Kasumi-1 (cell line): Measurements from ENCODE around the gene KCNK4.

Experiments used
- DNase-seq, 2 experiments: peaks; one replicate each; lab custom pipeline; 2025; lab: John Stamatoyannopoulos, UW

Gene KCNK4

DNA sequence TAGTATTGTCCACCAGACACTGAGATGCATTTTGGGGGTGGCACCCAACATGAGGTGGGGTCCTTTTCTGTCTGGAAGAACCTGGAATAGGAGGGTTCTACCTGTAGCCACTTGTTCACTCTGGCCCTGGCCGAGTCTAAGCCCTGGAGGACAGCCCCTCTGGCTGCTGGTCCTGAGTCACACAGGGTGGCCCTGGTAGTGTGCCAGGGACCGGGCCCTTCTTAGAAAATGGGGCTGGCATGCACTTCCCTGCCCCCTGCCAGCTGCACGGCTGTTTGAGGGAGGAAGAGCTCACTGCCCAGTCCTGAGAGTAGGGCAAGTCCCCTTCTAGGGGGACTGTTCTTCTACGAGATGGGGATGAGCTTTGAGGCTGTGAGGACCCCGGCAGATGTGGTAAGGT is 37.6 kb upstream of the KCNK4 start:
- DNase-seq, result no peak

DNA sequence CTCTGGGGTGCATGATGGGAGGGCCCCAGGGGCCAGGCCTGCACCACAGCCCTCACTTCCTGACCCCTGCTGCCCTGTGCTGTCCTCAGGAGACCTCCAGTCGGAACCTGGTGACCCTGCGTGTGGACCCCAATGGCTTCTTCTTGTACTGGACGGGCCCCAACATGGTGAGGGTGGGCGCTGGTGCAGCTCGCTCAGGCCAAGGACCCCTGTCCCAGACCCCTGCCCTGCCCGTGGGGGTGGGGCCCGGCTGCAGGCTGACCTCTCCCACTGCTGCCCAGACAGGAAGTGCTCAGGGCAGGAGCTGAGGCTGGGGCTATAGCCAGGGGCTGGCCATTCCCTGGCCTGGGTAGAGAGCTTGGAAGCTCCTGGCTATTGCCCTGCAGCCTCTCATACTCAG is 36.8 kb upstream of the KCNK4 start:
- no peak for DNase-seq

DNA sequence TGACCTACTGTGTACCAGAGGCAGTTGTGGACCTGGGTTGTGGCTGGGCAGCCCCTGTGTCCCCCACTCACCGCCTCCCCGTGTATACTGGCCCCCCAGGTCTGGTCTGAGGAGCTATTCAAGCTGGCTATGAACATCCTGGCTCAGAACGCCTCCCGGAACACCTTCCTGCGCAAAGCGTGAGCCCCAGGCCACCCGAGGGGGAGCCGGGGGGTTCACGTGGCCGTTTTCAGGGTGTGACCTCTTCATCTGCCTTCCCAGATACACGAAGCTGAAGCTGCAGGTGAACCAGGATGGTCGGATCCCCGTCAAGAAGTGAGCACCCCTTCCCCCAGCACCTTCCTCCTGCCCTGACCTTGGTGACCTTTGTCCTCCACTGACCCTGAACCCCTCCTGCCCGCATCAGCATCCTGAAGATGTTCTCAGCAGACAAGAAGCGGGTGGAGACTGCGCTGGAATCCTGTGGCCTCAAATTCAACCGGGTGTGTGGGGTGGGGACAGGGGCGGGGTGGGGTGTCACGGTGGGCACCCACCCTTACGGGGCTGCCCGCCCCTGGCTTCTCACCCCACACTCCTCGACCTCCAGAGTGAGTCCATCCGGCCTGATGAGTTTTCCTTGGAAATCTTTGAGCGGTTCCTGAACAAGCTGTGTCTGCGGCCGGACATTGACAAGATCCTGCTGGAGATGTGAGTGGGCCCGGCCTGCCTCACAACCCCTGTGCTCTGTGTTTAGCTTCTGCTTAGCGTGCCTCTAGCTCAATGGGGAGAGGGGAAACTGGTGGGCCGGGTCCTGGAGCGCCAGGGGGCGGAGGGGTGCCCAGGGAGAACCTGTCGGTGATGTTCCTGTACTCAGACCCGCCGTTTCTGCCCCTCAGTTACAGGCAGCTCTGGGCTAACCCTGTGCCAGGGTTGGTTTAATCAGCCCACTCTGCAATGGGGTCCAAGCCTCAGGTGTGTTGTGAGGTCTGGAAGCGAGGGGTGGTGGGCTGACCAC is 35.7 kb upstream of the KCNK4 start:
- DNase-seq, result no peak

DNA sequence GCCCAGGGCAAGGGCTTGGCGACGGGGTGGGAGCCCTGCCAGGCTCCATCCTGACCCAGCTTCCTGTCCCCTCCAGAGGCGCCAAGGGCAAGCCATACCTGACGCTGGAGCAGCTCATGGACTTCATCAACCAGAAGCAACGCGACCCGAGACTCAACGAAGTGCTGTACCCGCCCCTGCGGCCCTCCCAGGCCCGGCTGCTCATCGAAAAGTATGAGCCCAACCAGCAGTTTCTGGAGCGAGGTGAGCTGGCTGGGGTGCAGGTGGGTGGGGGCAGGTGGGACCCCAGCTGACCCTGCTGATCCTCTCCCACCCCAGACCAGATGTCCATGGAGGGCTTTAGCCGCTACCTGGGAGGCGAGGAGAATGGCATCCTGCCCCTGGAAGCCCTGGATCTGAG is 34.8 kb upstream of the KCNK4 start:
- DNase-seq, result no peak

DNA sequence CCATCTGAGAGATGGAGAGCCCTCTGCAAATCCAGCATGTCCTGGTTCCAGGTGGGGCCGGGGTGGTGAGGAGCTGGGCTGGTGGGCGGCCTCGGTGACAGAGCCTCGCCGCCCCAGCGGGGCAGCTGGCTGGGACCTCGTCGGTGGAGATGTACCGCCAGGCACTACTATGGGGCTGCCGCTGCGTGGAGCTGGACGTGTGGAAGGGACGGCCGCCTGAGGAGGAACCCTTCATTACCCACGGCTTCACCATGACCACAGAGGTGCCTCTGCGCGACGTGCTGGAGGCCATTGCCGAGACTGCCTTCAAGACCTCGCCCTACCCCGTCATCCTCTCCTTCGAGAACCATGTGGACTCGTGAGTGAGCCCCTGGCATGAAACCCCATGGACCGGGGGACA is 32.7 kb upstream of the KCNK4 start:
- no peak for DNase-seq

DNA sequence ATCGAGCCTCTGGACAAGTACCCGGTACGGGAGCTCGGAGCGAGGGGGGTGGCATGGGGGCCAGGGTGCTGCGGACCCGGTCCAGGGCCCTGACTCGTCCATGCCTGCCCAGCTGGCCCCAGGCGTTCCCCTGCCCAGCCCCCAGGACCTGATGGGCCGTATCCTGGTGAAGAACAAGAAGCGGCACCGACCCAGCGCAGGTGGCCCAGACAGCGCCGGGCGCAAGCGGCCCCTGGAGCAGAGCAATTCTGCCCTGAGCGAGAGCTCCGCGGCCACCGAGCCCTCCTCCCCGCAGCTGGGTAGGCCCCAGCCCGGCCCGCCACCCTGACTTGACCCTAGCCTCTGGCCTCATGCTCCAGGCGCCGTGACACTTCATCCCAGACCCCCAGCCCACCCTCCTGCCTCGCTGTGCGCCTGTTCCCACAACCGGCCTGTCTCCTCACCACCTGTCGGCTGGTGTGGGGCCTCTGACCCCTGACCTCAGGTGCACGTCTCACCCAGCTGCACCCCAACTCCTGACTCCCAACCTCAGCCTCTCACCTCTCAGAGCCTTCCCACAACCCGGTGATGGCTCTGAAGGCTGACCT is 32.1 kb upstream of the KCNK4 start:
- DNase-seq, result no peak

DNA sequence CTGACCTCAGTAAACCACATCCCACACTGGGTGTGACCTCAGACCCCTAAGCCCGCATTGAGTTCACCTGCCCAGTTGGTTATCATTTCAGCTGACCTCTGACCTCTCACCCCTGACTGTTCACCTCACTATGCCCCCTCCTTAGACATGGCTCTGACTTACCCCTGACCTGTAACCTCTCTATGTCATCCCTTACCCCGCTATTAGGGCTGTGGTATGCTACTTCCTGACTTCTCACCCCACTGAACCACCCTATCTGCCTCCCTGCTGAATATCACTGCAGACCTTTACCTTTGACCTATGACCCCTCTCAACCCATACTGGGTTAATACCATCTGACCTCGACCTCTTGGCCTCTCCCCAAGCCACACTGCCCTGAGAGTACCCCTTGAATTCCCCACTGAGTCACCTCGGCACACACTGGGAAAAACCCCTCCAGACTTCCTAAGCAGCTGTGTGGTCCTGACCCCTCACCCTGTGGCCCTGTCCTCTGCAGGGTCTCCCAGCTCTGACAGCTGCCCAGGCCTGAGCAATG is 31.5 kb upstream of the KCNK4 start:
- no peak for DNase-seq

DNA sequence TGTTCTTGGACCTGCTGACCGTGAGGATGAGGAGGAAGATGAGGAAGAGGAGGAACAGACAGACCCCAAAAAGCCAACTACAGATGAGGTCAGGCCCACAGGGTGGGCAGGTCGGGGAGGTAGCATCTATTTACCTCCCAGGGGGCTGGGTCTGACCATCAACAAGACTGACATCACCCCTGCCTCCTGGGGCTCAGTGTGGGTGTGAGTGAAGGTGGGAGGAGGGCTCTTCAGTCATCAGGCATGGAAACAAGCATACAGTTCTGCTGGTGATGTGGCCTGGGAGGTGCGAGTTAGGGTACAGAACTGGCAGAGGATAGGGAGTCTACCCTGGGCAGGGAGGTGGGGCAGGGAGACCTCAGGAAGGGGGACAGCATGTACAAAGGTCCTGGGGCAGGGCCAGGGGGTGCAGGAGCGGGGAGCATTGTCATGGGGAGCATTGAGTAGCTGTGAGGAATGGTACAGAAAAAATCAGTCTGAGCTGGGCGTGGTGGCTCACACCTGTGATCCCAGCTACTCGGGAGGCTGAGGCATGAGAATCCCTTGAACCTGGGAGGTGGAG is 30.9 kb upstream of the KCNK4 start:
- no peak for DNase-seq

DNA sequence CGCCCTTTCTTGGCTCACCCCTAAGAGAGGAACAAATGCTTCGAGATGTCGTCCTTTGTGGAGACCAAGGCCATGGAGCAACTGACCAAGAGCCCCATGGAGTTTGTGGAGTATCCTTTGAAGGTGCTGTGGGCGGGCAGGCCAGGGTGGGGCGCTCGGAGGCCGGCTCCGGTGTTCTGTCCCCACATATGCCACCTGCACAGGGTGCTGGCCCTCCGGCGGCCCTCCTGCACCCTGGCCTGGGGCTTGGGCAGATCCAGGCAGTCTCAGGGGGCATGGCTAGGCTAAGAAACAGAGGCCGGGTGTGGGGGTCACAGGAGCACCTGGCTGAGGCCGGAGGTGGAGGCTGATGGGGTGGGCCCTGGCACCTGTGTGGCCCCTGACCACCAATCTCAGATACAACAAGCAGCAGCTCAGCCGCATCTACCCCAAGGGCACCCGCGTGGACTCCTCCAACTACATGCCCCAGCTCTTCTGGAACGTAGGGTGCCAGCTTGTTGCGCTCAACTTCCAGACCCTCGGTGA is 29.5 kb upstream of the KCNK4 start:
- no peak for DNase-seq

DNA sequence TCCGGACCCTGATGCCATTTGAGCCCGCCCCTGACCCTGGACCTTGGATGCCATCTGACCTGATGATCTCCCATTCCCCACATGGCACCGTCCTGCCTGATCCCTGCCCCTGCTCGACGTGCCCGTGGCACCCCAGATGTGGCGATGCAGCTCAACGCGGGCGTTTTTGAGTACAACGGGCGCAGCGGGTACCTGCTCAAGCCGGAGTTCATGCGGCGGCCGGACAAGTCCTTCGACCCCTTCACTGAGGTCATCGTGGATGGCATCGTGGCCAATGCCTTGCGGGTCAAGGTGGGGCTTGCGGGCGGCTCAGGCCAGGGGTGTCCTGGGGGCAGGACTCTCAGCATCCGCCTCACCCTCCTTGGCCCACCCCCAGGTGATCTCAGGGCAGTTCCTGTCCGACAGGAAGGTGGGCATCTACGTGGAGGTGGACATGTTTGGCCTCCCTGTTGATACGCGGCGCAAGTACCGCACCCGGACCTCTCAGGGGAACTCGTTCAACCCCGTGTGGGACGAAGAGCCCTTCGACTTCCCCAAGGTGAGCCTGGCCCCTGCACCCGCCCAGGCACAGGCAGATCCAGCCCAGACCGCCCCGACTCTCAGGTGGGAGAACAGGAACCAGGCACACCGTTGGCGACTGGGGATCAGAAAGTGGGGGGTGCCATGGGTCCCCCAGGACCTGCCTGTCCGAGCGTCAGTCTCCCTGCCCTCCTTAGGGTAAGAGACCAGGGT is 28.7 kb upstream of the KCNK4 start:
- no peak for DNase-seq

DNA sequence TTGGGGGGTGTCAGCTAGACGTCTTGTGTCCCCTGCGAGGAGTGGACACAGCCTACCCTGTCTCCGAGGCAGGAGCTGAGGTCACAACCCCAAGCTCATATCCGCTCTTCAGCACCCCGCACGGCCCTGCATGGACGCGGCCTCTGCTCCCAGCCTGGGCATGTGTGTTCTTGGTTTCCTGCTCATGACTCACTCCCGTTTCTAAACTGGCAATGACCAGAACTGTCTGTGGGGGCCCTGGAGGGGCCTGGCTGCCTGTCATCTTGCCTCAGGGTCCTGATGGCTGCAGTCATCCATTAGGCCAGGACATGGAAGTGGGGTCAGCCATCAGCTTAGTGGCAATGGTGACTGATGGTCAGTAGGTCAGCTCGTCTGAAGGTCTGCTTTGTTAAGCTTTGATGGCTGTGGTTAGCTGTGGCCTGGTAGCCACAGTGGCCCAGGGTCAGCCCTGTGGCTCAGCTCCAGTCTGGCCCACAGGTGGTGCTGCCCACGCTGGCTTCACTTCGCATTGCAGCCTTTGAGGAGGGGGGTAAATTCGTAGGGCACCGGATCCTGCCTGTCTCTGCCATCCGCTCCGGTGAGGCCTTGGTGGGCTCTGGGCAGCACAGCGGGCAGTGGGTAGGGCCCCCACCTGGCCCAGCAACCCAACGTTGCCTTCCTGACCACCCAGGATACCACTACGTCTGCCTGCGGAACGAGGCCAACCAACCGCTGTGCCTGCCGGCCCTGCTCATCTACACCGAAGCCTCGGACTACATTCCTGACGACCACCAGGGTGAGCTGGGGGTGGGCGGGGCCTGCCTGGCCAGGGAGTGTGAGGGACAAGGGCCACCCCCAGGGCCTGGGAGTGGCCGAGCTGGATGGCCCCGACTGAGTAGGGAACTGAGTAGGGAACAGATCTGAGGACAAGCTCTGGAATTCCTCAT is 27.8 kb upstream of the KCNK4 start:
- DNase-seq, result peak; percentile 21 to 25

DNA sequence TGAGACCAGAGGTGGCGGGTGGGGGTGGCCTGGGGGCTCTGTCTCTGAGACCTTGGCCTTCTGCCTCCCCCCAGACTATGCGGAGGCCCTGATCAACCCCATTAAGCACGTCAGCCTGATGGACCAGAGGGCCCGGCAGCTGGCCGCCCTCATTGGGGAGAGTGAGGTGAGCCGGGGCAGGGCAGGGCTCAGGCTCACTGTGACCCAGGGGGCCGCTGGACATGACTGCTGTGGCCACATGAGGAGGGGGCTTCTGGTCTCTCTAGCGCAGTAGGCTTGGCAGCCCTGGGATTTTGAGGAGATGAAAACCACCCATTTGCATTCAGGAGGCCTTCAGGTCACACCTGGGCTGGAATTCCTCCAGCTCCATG is 27.2 kb upstream of the KCNK4 start:
- no peak for DNase-seq

DNA sequence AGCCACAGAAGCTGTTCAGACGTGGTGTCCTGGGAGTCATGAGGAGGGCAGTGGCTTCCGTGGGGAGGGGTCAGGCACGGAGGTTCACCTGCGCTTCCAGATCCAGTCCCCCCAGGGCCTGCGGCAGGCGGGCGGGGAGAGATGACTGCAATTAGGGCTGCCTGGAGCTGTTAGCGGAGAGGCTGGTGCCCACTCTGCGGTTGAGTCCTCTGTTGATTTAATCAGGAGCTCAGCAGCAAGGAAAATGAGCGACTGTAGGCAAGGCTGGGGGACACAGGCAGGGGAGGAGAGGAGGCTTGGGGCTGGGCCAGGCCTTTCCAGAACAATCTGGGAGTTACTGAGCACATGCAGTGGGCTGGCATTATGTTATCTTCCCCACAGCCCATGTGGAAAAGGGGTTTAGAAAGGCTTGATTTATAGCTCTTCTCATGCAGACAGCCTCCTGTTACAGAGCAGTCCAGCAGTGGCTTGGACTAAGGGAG is 26.7 kb upstream of the KCNK4 start:
- no peak for DNase-seq

DNA sequence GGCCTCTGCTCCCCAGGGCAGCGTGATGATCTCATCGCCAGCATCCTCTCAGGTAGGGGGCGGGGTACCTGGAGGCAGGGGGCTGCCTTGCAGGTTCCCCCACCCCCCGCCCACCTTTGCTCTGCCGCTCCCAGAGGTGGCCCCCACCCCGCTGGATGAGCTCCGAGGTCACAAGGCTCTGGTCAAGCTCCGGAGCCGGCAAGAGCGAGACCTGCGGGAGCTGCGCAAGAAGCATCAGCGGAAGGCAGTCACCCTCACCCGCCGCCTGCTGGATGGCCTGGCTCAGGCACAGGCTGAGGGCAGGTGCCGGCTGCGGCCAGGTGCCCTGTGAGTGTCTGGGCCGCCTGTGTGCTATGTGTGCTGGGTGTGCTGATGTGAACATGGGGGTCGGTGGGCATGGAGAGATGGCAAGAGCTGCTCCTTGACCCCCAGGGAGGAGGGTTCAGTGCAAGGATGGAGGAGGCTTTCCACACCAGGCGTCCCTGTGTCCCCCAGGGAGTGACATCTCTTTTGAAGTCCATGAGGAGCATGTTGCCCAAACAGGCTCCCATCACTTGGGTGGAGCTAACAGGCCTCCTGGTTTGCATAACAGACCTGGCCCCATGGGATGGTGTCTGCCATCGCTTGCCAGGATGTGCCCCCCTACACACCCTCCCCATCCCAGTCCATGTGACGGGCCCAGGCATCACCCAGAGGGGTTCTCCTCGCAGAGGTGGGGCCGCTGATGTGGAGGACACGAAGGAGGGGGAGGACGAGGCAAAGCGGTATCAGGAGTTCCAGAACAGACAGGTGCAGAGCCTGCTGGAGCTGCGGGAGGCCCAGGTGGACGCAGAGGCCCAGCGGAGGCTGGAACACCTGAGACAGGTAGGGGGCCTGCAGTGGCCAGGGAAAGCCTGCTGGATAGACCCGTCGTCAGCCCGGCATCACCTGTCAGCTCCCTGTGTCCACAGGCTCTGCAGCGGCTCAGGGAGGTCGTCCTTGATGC is 25.6 kb upstream of the KCNK4 start:
- no peak for DNase-seq

DNA sequence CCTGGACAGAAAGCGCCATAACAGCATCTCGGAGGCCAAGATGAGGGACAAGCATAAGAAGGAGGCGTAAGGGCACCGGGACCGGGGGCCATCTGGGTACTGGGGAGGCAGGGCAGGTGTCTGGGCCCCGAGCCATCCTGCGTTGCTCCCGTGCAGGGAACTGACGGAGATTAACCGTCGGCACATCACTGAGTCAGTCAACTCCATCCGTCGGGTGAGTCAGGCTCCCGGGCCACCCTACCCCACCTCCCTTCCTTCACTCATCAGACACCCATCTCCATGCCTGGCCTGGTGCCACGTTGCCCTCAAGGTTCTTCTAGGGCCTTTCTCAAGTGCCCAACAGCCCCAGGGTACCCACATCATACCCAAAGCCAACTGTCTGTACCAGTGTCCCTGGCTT is 24.8 kb upstream of the KCNK4 start:
- DNase-seq, result no peak

DNA sequence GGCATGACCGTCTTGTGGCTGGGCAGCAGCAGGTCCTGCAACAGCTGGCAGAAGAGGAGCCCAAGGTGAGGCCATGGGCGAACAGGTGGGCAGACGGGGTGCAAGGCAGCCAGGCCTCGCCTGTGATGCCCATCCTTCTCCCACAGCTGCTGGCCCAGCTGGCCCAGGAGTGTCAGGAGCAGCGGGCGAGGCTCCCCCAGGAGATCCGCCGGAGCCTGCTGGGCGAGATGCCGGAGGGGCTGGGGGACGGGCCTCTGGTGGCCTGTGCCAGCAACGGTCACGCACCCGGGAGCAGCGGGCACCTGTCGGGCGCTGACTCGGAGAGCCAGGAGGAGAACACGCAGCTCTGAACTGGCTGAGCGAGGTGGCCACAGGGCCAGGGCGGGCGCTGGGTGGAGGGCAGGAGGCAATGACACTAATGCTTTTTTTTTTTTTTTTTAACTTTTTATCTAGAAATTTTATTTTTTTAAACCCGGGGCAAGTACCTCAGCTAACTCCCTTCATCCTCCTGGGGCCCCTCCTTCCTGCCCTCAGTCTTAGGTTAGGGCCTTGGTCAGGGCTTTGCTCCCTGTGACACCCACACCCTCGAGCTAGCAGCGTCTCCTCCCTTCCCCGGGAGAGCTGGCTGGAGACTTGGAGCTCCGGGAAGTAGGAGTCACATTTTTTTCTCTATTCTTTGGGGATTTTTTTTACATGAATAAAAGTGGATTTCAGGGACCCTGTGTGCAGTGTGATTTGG is 23.7 kb upstream of the KCNK4 start:
- no peak for DNase-seq

DNA sequence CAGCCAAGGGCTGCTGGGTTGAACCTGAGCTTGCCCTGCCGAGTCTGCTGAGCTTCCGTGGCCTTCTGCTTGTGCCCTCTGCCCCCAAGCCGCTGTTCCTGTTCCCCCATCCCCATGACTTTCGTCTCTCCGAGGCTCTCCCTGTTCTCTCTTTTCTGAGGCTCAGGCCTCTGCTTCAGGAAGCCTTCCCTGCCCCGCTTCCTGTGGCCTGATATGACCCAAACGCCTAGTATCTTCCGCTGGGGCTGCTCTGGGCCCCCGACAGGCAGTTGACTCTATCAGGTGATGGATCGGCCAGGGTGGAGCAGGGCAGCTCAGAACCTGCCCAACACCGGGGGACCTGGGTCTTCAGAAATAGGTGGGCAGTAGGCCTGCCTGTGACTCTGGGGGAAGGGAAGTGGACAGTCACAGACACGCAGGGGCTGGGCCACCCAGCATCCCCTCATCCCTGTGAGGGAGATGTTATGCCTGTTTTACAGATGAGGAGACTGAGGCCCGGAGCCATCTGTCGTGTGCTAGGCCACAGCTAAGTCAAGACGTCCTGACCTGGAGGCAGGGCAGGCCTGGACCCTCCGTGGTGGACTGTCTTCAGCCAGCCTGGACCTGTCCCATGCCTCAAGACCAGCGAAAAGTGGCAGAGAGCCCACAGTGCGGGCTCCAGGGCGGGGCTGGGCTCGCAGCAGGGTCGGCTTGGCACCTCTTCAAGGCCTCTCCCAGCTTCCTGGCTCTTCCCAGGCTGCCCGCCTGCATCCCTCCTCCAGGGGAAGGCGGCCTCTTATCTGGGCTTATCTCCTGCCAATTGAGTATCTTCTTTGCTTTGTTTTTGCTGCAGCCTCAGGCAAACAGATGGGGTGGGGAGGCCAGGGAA is 22.8 kb upstream of the KCNK4 start:
- peak; percentile 58 to 76 for DNase-seq
